K562 (cell line): ENCODE measurements around the gene KXD1. TPM values are rescaled to one million over a fixed set of nuclear protein-coding genes. Genes with fewer than 3 reads are reported as not detected.

Source experiments
- ATAC-seq: fragments of 200-7000 bp; cut with Tn5 transposase; 3 replicates; pipeline ENCODE4 v1.9.1; 2020; ENCODE audit warnings: moderate library complexity
- BruUV-seq: library from RNA; stranded (reverse); fragments of 400-500 nt; replicated peaks from 2 replicates; lab custom pipeline; 2021; lab: Mats Ljungman, UMichigan
- CTCF ChIA-PET: fragments of 300-600 bp; formaldehyde crosslinking; extraction: SDS; loops from one replicate; lab custom pipeline; 2021; ENCODE audit warnings: low intra/inter-chr PET ratio; lab: Yijun Ruan, JAX
- POLR2A ChIA-PET: fragments of 300-600, 350-650 bp; sonication (Branson Sonifier 250); formaldehyde crosslinking; extraction: SDS; loops from one replicate; lab custom pipeline; 2021; ENCODE audit warnings: antibody characterized with exemption, inconsistent platforms; lab: Yijun Ruan, JAX
- DNase-seq, 4 experiments: peaks; one replicate each; pipeline versions ENCODE4 v3.0.0 to v3.0.0-alpha.2; 2011 to 2018; ENCODE audit warnings: low spot score in 3 of 4, mixed read lengths in 3 of 4; ENCODE audit errors: extremely low read depth in 1 of 4
- FAIRE-seq: peaks from 2 replicates; lab custom pipeline; 2011; peaks lifted over from hg19 to GRCh38; lab: Jason Lieb, UNC
- H2AFZ ChIP-seq: 2 replicates; pipeline ENCODE4 v1.6.0; 2011; ENCODE audit warnings: low read depth, low read length, control low read depth, inconsistent platforms
- H3K27ac ChIP-seq: fragments of 200-600 bp; 3 replicates; pipeline ENCODE4 v1.8.0; 2011; ENCODE audit warnings: low read depth, mild to moderate bottlenecking, control low read depth, inconsistent platforms, low read length, moderate library complexity, mixed read lengths; ENCODE audit errors: extremely low read depth
- H3K27me3 ChIP-seq, 2 experiments: fragments of 300-600 bp in 1 of 2; 2 replicates in 1 of 2; 3 replicates in 1 of 2; pipeline versions ENCODE4 v1.6.0 to v1.8.0; 2011; ENCODE audit warnings: inconsistent platforms in 2 of 2, low read length in 2 of 2, mild to moderate bottlenecking in 1 of 2, mixed read lengths in 1 of 2, moderate library complexity in 1 of 2; ENCODE audit not compliant: control insufficient read depth in 2 of 2, insufficient read depth in 2 of 2
- H3K36me3 ChIP-seq: fragments of 300-600 bp; 3 replicates; pipeline ENCODE4 v1.8.0; 2011; ENCODE audit warnings: mild to moderate bottlenecking, low read length, inconsistent platforms; ENCODE audit not compliant: control insufficient read depth, insufficient read depth
- H3K4me1 ChIP-seq, 2 experiments: fragments of 200-600 bp in 1 of 2; replicated peaks in 1 of 2; 2 replicates in 1 of 2; 3 replicates in 1 of 2; pipeline versions ENCODE4 v1.5.1 to v1.8.0; 2011; ENCODE audit warnings: inconsistent platforms in 2 of 2, low read length in 2 of 2, mild to moderate bottlenecking in 1 of 2, mixed read lengths in 1 of 2, moderate library complexity in 1 of 2; ENCODE audit not compliant: control insufficient read depth in 2 of 2, insufficient read depth in 2 of 2
- H3K4me2 ChIP-seq: 2 replicates; pipeline ENCODE4 v1.6.1; 2011; ENCODE audit warnings: low read length, control low read depth, inconsistent platforms, mixed read lengths; ENCODE audit not compliant: insufficient read depth
- H3K4me3 ChIP-seq: fragments of 200-600 bp; sonication (generic), shearing (Covaris generic); 2 replicates; pipeline ENCODE4 v1.5.1; 2016; ENCODE audit warnings: control low read depth, inconsistent platforms
- H3K79me2 ChIP-seq: fragments of 200-600 bp; 3 replicates; pipeline ENCODE4 v1.8.0; 2011; ENCODE audit warnings: low read length, inconsistent platforms; ENCODE audit not compliant: control insufficient read depth, insufficient read depth
- H3K9ac ChIP-seq, 2 experiments: 2 replicates each; pipeline versions ENCODE4 v1.6.0 to v1.6.1; 2011; ENCODE audit warnings: low read depth in 2 of 2, low read length in 2 of 2, control low read depth in 1 of 2, inconsistent platforms in 1 of 2, mild to moderate bottlenecking in 1 of 2, mixed read lengths in 1 of 2; ENCODE audit not compliant: insufficient read depth in 1 of 2
- H3K9me1 ChIP-seq: one replicate; pipeline ENCODE4 v1.6.0; 2011; ENCODE audit warnings: inconsistent platforms, mild to moderate bottlenecking, low read length, moderate library complexity; ENCODE audit not compliant: control insufficient read depth, insufficient read depth
- H3K9me3 ChIP-seq: replicated peaks from 2 replicates; pipeline ENCODE4 v1.5.1; 2011; ENCODE audit warnings: low read depth, low read length, inconsistent platforms; ENCODE audit not compliant: control insufficient read depth, insufficient read depth
- H4K20me1 ChIP-seq: replicated peaks from 2 replicates; pipeline ENCODE4 v1.6.1; 2011; ENCODE audit warnings: low read length, inconsistent platforms, mixed read lengths; ENCODE audit not compliant: control insufficient read depth, insufficient read depth
- EZH2 ChIP-seq: IDR thresholded peaks from 2 replicates; pipeline ENCODE4 v1.6.1; 2012; ENCODE audit warnings: low read depth, mild to moderate bottlenecking, inconsistent platforms, low read length, borderline replicate concordance
- NFYB ChIP-seq: IDR thresholded peaks from 2 replicates; pipeline ENCODE4 v1.6.1; 2011; ENCODE audit warnings: mild to moderate bottlenecking, moderate library complexity; ENCODE audit not compliant: insufficient read length; ENCODE audit errors: extremely low read depth
- NR2C1 ChIP-seq, 2 experiments: fragments of 450-650 bp; IDR thresholded peaks; 2 replicates each; pipeline ENCODE4 v1.6.1; 2017; ENCODE audit warnings: mild to moderate bottlenecking in 2 of 2, antibody characterized with exemption in 1 of 2, inconsistent platforms in 1 of 2, missing compliant biosample characterization in 1 of 2, missing genetic modification characterization in 1 of 2
- ZNF3 ChIP-seq: fragments of 250-450 bp; sonication (Bioruptor Pico); IDR thresholded peaks from 2 replicates; pipeline ENCODE4 v1.5.0; 2021; ENCODE audit warnings: mild to moderate bottlenecking, moderate library complexity
- WGBS: fragments of 100-300 bp; shearing (Covaris generic); methylation state at CpG from one replicate; pipeline ENCODE4 v1.1.6; 2016; ENCODE audit warnings: low coverage, mixed read lengths; ENCODE audit not compliant: insufficient coverage; ENCODE audit errors: missing lambda C conversion rate; 5-methylcytosine and 5-hydroxymethylcytosine counted together
- in situ Hi-C: fragments of 300-500 bp; cut with MboI; formaldehyde crosslinking; loops from 4 replicates; pipeline ENCODE4 v1.15.0; 2018; ENCODE audit warnings: inconsistent platforms, mixed read lengths
- intact Hi-C: fragments of 100-400 bp; cut with micrococcal nuclease; formaldehyde crosslinking; loops from 2 replicates; pipeline ENCODE4 v1.14.2; 2022
- polyA plus RNA-seq, 8 experiments: library from polyadenylated mRNA; depleted of rRNA in 4 of 8; stranded (reverse) in 5 of 8; unstranded in 3 of 8; fragments of >200 nt; fragmentation: Nextera tagmentation in 2 of 8; fragmentation: Illumina TruSeq in 1 of 8; extraction: Ambion mirVana in 2 of 8; extraction: Trizol in 1 of 8; gene quantifications; 2 replicates each; pipeline versions ENCODE4 v1.2.1 to v1.2.3, GENCODE V29; 2011 to 2014; ENCODE audit warnings: inconsistent platforms in 1 of 8, missing spikeins in 1 of 8
- total RNA-seq, 7 experiments: library from RNA; depleted of rRNA in 6 of 7; stranded (reverse); fragments of >200 nt in 6 of 7; fragmentation: Illumina TruSeq in 2 of 7; extraction: Trizol in 2 of 7; gene quantifications; 2 replicates each; pipeline versions ENCODE4 v1.2.1 to v1.2.3, GENCODE V29; 2011 to 2021; ENCODE audit warnings: low replicate concordance in 1 of 7
- TF ChIP-seq, protein P1 (sequence below): fragments of 250-450 bp; sonication (Bioruptor Pico); IDR thresholded peaks from 2 replicates; pipeline ENCODE4 v1.9.0; 2021; ENCODE audit warnings: mild to moderate bottlenecking, inconsistent platforms
- TF ChIP-seq, protein P2 (sequence below), 3 experiments: fragments of 200-800 bp in 1 of 3; sonication (Bioruptor generic) in 1 of 3; sonication (generic) in 1 of 3; formaldehyde crosslinking in 1 of 3; IDR thresholded peaks; 2 replicates each; pipeline versions ENCODE4 v1.6.1 to v1.8.0; 2016 to 2022; ENCODE audit warnings: mild to moderate bottlenecking in 2 of 3, missing compliant biosample characterization in 2 of 3, missing genetic modification characterization in 2 of 3, missing genetic modification reagents in 1 of 3
- TF ChIP-seq, protein P3 (sequence below): fragments of 450-650 bp; IDR thresholded peaks from 2 replicates; pipeline ENCODE4 v1.6.1; 2016; ENCODE audit warnings: borderline replicate concordance

The KXD1 gene
- total and polyA plus RNA-seq, 9 of the 15 experiments (the other 6 are each of a cell fraction or from before 2014, with no cell fraction given), result 21.9 to 210 (median 118) TPM

DNA sequence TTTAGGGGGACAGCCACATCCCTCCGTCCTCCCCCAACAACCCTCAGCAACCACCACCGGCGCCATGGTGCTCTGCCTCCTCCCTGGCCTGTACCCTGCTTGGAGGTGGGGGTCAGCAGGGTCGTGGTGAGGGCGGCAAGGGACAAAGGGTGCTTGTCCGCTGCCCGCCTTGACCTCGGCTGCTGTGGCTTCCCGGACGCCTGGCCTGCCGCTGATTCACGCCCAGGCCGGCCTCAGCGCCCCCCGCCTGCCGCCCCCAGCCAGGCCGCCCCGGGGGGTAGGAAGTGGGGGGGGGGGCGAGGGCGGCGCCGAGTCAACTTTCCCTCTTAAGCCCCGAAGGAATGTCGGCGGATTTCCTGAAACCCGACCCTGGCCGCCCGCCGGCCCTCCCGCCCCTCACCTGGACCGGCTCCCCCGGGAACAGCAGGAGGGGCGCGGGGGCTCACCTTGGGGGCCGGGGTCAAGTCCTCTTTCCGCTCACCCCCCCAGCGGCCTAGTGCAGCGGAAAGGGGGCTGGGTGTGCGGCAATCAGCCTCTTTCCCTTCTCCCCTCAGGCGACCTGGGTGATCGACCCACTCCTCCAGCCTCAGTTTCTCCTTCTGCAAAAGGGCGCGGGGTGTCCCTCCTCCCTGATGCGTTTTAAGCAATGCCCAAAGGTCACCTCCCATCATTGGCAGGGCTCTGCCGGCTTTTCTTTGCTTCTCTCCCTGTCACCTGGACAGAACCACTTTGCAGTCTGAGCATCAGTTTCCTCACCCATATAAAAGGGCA, 53.1 kb downstream of the KXD1 start:
- H3K36me3 ChIP-seq, result no peaks in the 10 kb centered on the region
- 5% methylated on average over 13 of the region's 45 CpGs for WGBS
- CTCF ChIA-PET, result no interaction called here
- intact Hi-C loops (no loop called here), in situ Hi-C loops (no loop called here)
- peaks cover 0 to 58% of the 10 kb centered on the region in 2 experiments; a peak in 2 of 5 replicates for H3K4me1 ChIP-seq
- no peak overlapping the region for H3K9ac ChIP-seq
- POLR2A ChIA-PET, result interaction anchor here (1.0 kb wide), 1 partner anchor 22 kb away, joined by 3 read pairs; no protein-coding TSS in a partner anchor
- H4K20me1 ChIP-seq, result peaks cover 26% of the 10 kb centered on the region
- no peak overlapping the region for H3K27ac ChIP-seq
- DNase-seq (peak in 1 of 4 experiments; percentile 9), ATAC-seq (no peak), FAIRE-seq (no peak)
- H3K27me3 ChIP-seq, result peaks cover 53 to 84% of the 10 kb centered on the region in 2 experiments
- H2AFZ ChIP-seq, result no peak overlapping the region
- H3K4me3 ChIP-seq, result no peak overlapping the region
- no peak overlapping the region for H3K4me2 ChIP-seq
- no peaks in the 10 kb centered on the region for H3K9me1 ChIP-seq
- TF ChIP-seq EZH2 (peak; percentile 91; the same call in 1 of the 2 replicates), NR2C1 (IDR thresholded peaks at IDR 0.05) (no peak), NR2C1 (tag; IDR thresholded peaks at IDR 0.05) (no peak), ZNF3 (CRISPR knock-in tag) (no peak), NFYB (no peak)
- TF ChIP-seq, protein P1, sequence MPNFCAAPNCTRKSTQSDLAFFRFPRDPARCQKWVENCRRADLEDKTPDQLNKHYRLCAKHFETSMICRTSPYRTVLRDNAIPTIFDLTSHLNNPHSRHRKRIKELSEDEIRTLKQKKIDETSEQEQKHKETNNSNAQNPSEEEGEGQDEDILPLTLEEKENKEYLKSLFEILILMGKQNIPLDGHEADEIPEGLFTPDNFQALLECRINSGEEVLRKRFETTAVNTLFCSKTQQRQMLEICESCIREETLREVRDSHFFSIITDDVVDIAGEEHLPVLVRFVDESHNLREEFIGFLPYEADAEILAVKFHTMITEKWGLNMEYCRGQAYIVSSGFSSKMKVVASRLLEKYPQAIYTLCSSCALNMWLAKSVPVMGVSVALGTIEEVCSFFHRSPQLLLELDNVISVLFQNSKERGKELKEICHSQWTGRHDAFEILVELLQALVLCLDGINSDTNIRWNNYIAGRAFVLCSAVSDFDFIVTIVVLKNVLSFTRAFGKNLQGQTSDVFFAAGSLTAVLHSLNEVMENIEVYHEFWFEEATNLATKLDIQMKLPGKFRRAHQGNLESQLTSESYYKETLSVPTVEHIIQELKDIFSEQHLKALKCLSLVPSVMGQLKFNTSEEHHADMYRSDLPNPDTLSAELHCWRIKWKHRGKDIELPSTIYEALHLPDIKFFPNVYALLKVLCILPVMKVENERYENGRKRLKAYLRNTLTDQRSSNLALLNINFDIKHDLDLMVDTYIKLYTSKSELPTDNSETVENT, result no peak
- TF ChIP-seq, protein P2, sequence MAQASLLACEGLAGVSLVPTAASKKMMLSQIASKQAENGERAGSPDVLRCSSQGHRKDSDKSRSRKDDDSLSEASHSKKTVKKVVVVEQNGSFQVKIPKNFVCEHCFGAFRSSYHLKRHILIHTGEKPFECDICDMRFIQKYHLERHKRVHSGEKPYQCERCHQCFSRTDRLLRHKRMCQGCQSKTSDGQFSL (CRISPR knock-in tag; IDR thresholded peaks at IDR 0.05), result 0 out of 2 replicates have a peak, but pooled peaks have one; percentile 24
- TF ChIP-seq, protein P2 (tag; IDR thresholded peaks at IDR 0.05), result no peak
- TF ChIP-seq, protein P3, sequence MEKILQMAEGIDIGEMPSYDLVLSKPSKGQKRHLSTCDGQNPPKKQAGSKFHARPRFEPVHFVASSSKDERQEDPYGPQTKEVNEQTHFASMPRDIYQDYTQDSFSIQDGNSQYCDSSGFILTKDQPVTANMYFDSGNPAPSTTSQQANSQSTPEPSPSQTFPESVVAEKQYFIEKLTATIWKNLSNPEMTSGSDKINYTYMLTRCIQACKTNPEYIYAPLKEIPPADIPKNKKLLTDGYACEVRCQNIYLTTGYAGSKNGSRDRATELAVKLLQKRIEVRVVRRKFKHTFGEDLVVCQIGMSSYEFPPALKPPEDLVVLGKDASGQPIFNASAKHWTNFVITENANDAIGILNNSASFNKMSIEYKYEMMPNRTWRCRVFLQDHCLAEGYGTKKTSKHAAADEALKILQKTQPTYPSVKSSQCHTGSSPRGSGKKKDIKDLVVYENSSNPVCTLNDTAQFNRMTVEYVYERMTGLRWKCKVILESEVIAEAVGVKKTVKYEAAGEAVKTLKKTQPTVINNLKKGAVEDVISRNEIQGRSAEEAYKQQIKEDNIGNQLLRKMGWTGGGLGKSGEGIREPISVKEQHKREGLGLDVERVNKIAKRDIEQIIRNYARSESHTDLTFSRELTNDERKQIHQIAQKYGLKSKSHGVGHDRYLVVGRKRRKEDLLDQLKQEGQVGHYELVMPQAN, result no peak
- no TSS peak for BruUV-seq
- no peaks in the 10 kb centered on the region for H3K79me2 ChIP-seq
- H3K9me3 ChIP-seq, result no peaks in the 10 kb centered on the region
